Measurements from ENCODE around the gene RSU1. TPM values are rescaled to one million over a fixed set of nuclear protein-coding genes. Genes with fewer than 3 reads are reported as not detected.
A peak's percentile ranks its signal among the peaks of the same experiment; 100 is the strongest.

RSU1 gene
- 10 to 100 TPM; 41.4 to 58.7 (median 57.4) TPM for total RNA-seq

- no peaks in the 10 kb centered on the region for H3K9me3 ChIP-seq
- peak within 1 kb of the TSS; percentile 90 for H3K27ac ChIP-seq
- no peaks in the 10 kb centered on the region for H3K27me3 ChIP-seq
- peak within 1 kb of the TSS; percentile 67 for H3K4me3 ChIP-seq
- peak; percentile 100 for DNase-seq (ENCODE audit: low spot score in 2 of 2)
- H3K4me1 ChIP-seq: peaks cover 34% of the 10 kb centered on the region
- TF ChIP-seq POLR2AphosphoS5 (IDR thresholded peaks at IDR 0.05) (peak; percentile 30 to 96 (median 88)), POLR2A (IDR thresholded peaks at IDR 0.05) (peak in 1 of 2 donors; percentile 59), CTCF (IDR thresholded peaks at IDR 0.05) (no peak), EP300 (IDR thresholded peaks at IDR 0.05) (no peak)
- 0% methylated on average over 49 of the region's 65 CpGs for WGBS
- H3K36me3 ChIP-seq: no peaks in the 10 kb centered on the region
Observed at GRCh38 chr10:16817125-16818019, at the start of gene RSU1. RSU1 (minus strand) TSS chr10:16817424; CDS start chr10:16817081, 343 bp downstream.

GRCh38 chr10:16866541-16867275, 49.5 kb upstream of the RSU1 start:
- H3K9me3 ChIP-seq: no peaks in the 10 kb centered on the region
- H3K4me1 ChIP-seq: no peaks in the 10 kb centered on the region
- no peak for DNase-seq (ENCODE audit: low spot score in 2 of 2)
- no peak overlapping the region for H3K4me3 ChIP-seq
- TF ChIP-seq POLR2A (IDR thresholded peaks at IDR 0.05): no peak
- TF ChIP-seq CTCF (IDR thresholded peaks at IDR 0.05): no peak
- TF ChIP-seq EP300 (IDR thresholded peaks at IDR 0.05): no peak
- no peak for TF ChIP-seq POLR2AphosphoS5 (IDR thresholded peaks at IDR 0.05)
- H3K27ac ChIP-seq: no peak overlapping the region
- no peaks in the 10 kb centered on the region for H3K36me3 ChIP-seq
- no peaks in the 10 kb centered on the region for H3K27me3 ChIP-seq
- 85% methylated on average over 7 of the region's 7 CpGs for WGBS

- no peaks in the 10 kb centered on the region for H3K36me3 ChIP-seq
- WGBS: 95% methylated on average over 7 of the region's 7 CpGs
- no peak for DNase-seq (ENCODE audit: low spot score in 2 of 2)
- H3K9me3 ChIP-seq: no peaks in the 10 kb centered on the region
- H3K4me3 ChIP-seq: no peak overlapping the region
- no peaks in the 10 kb centered on the region for H3K4me1 ChIP-seq
- TF ChIP-seq POLR2AphosphoS5 (IDR thresholded peaks at IDR 0.05) (no peak), CTCF (IDR thresholded peaks at IDR 0.05) (no peak)
- no peak overlapping the region for H3K27ac ChIP-seq
- no peaks in the 10 kb centered on the region for H3K27me3 ChIP-seq
Observed at GRCh38 chr10:16865766-16866165, 48.5 kb upstream of the RSU1 start.

DNA sequence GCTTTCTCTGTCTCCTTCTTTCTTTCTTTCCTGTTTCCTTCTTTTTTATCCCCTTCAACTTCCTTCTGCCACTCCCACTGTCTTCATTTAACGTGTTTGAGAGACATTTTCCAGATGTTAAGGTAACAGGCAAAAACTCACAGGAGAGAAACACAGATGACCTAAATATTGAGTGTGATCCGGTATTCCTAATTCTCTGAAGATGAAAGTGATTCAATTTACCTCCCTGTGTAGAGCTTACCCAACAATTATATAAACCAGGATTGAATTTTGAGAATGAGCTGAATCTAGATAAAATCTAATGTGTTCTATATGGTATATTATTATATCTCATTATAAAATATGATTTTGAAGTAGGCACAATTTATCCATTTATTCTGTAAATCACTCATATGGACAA, 46.5 kb upstream of the RSU1 start:
- H3K27ac ChIP-seq: no peak overlapping the region
- TF ChIP-seq CTCF (IDR thresholded peaks at IDR 0.05): no peak
- no peak for TF ChIP-seq POLR2AphosphoS5 (IDR thresholded peaks at IDR 0.05)
- TF ChIP-seq EP300 (IDR thresholded peaks at IDR 0.05): no peak
- no peak for TF ChIP-seq POLR2A (IDR thresholded peaks at IDR 0.05)
- no peaks in the 10 kb centered on the region for H3K4me1 ChIP-seq
- no peaks in the 10 kb centered on the region for H3K36me3 ChIP-seq
- H3K9me3 ChIP-seq: no peaks in the 10 kb centered on the region
- no peak for DNase-seq (ENCODE audit: low spot score in 2 of 2)
- no peak overlapping the region for H3K4me3 ChIP-seq
- WGBS: 76% methylated on average over 2 of the region's 2 CpGs
- H3K27me3 ChIP-seq: no peaks in the 10 kb centered on the region

DNA sequence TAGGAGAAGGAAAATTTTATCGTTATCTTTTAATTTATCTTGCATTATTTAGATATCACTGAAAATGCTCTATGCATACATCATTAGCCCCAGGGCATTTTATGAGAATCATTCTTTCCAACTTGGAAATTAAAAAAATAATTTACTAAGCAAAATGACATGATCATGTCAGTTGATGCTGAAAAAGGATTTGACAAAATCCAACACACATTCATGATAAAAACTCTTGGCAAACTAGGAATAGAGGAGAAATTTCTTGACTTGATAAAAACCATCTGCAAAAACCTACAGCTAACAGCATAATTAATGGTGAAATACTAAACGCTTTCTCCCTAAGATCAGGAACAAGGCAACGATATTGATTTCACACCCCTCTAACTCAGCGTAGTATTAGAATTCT, 40.2 kb upstream of the RSU1 start:
- Histone ChIP-seq H3K4me3 (no peak overlapping the region), H3K9me3 (no peaks in the 10 kb centered on the region), H3K27ac (no peak overlapping the region), H3K36me3 (no peaks in the 10 kb centered on the region), H3K4me1 (no peaks in the 10 kb centered on the region), H3K27me3 (no peaks in the 10 kb centered on the region)
- no peak for DNase-seq (ENCODE audit: low spot score in 2 of 2)
- TF ChIP-seq EP300 (IDR thresholded peaks at IDR 0.05): no peak
- no peak for TF ChIP-seq POLR2AphosphoS5 (IDR thresholded peaks at IDR 0.05)
- TF ChIP-seq POLR2A (IDR thresholded peaks at IDR 0.05): no peak
- no peak for TF ChIP-seq CTCF (IDR thresholded peaks at IDR 0.05)
- 75% methylated on average over 4 of the region's 4 CpGs for WGBS

Data from suprapubic skin (tissue), 4 donors.